Activated CD4-positive, alpha-beta T cell treated with anti-CD3 and anti-CD28 coated beads, Interleukin-2, amount 50 U/mL, for 48 hours (primary cell): ENCODE measurements around the gene P2RX6.
"Not testable (repeated sequence)": the region's sequence is repeated elsewhere in the genome, so short reads cannot be mapped to it uniquely, and the experiment has no call there.

Source experiments
- DNase-seq, 2 experiments: peaks; one replicate each; pipeline ENCODE4 v3.0.0-alpha.2; 2020

The P2RX6 gene

GRCh38 chr22:21055880-21056319 lies 40.9 kb downstream of the P2RX6 start:
- no peak for DNase-seq

GRCh38 chr22:21060363-21060762 lies 45.4 kb downstream of the P2RX6 start:
- not testable (repeated sequence) for DNase-seq

GRCh38 chr22:21061660-21062321 lies 46.8 kb downstream of the P2RX6 start:
- not testable (repeated sequence) for DNase-seq

- not testable (repeated sequence) for DNase-seq
These were observed 49.5 kb downstream of the P2RX6 start for GRCh38 chr22:21064425-21064824.

- no peak for DNase-seq
These were observed 50.2 kb downstream of the P2RX6 start for GRCh38 chr22:21064917-21065864.

- no peak for DNase-seq
These were observed 52.3 kb downstream of the P2RX6 start for GRCh38 chr22:21067075-21067900.

- no peak for DNase-seq
These were observed 53.1 kb downstream of the P2RX6 start for GRCh38 chr22:21067901-21068680.

- no peak for DNase-seq
These were observed 53.8 kb downstream of the P2RX6 start for GRCh38 chr22:21068681-21069276.

- DNase-seq = no peak
These were observed 54.4 kb downstream of the P2RX6 start for GRCh38 chr22:21069375-21069774.

GRCh38 chr22:21070690-21071615 lies 56.0 kb downstream of the P2RX6 start:
- no peak for DNase-seq

- DNase-seq = not testable (repeated sequence)
These were observed 56.8 kb downstream of the P2RX6 start for GRCh38 chr22:21071796-21072195.

- DNase-seq = no peak
These were observed 58.1 kb downstream of the P2RX6 start for GRCh38 chr22:21073023-21073422.

GRCh38 chr22:21073482-21073881 lies 58.5 kb downstream of the P2RX6 start:
- DNase-seq = no peak

- DNase-seq = no peak
These were observed 59.2 kb downstream of the P2RX6 start for GRCh38 chr22:21074102-21074715.

- DNase-seq = no peak
These were observed 60.7 kb downstream of the P2RX6 start for GRCh38 chr22:21075516-21076138.

GRCh38 chr22:21076912-21077625 lies 62.1 kb downstream of the P2RX6 start:
- no peak for DNase-seq
